NCI-H748 (cell line): ENCODE data around the gene NEDD1.

Experiments used
- DNase-seq: peaks from one replicate; lab custom pipeline; 2025; ENCODE audit not compliant: unreplicated experiment; lab: John Stamatoyannopoulos, UW

The NEDD1 gene

DNA sequence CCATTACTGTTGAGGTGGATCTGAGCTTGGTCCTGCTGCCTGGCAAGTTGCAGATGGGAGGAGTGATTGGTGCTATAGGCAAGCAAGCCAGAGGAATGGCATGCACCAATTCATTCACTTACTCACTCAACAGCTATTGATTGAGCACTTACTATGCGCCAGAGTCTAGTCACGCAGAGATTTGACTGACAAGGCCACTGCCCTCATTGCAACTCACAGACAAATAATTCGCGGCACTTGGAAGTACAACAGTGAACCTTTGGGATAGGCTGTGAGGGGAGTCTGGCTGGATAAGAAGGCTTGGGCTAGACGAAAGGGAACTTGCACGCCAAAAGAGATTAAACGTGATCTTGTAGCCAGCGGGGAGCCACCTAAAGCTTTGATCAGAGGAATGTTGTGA lies 96.2 kb downstream of the NEDD1 start:
- no peak for DNase-seq
